NCI-H2227 treated with DMSO at 0.1 percent for 48 hours (cell line): ENCODE measurements around the gene GNAI3.

ENCODE experiments used
- DNase-seq: peaks from one replicate; lab custom pipeline; 2025; lab: John Stamatoyannopoulos, UW

Gene GNAI3

GRCh38 chr1:109661391-109661790, 113.0 kb downstream of the GNAI3 start:
- no peak for DNase-seq

GRCh38 chr1:109664671-109665070, 116.3 kb downstream of the GNAI3 start:
- DNase-seq = no peak

GRCh38 chr1:109667452-109668122, 119.2 kb downstream of the GNAI3 start, which contains the start of gene GSTM2:
GSTM2 (plus strand) TSS chr1:109668057; CDS start chr1:109668116, 59 bp downstream.
- peak; percentile 83 for DNase-seq
